ENCODE results near the gene SLC9A6. TPM values are rescaled to one million over a fixed set of nuclear protein-coding genes. Genes with fewer than 3 reads are reported as not detected.

SLC9A6 gene
- total and polyA plus RNA-seq, 7 donors: 1.8 to 16.9 (median 12.5) TPM

- H3K4me1 ChIP-seq: peaks cover 0 to 22% (median 12%) of the 10 kb centered on the region in 4 donors
- DNase-seq: no peak
- no peaks in the 10 kb centered on the region for H3K9me3 ChIP-seq
- no peaks in the 10 kb centered on the region for H3K27me3 ChIP-seq
- peak overlapping the region in 2 of 4 donors; percentile 14 to 84 for H3K27ac ChIP-seq
- intact Hi-C loops (cut with DNase I): no loop called here
- no peaks in the 10 kb centered on the region for H3K36me3 ChIP-seq
- 84 to 97% methylated on average over 1 of the region's 1 CpG for WGBS, 2 donors
- H3K4me3 ChIP-seq: no peak overlapping the region
- TF ChIP-seq, protein P1, sequence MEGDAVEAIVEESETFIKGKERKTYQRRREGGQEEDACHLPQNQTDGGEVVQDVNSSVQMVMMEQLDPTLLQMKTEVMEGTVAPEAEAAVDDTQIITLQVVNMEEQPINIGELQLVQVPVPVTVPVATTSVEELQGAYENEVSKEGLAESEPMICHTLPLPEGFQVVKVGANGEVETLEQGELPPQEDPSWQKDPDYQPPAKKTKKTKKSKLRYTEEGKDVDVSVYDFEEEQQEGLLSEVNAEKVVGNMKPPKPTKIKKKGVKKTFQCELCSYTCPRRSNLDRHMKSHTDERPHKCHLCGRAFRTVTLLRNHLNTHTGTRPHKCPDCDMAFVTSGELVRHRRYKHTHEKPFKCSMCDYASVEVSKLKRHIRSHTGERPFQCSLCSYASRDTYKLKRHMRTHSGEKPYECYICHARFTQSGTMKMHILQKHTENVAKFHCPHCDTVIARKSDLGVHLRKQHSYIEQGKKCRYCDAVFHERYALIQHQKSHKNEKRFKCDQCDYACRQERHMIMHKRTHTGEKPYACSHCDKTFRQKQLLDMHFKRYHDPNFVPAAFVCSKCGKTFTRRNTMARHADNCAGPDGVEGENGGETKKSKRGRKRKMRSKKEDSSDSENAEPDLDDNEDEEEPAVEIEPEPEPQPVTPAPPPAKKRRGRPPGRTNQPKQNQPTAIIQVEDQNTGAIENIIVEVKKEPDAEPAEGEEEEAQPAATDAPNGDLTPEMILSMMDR (IDR thresholded peaks at IDR 0.05): no peak
- TF ChIP-seq POLR2AphosphoS5 (IDR thresholded peaks at IDR 0.05) (no peak), EP300 (IDR thresholded peaks at IDR 0.05) (no peak), POLR2A (IDR thresholded peaks at IDR 0.05) (no peak)
These were observed 50.4 kb downstream of the SLC9A6 start for GRCh38 chrX:136035663-136036062.

GRCh38 chrX:136039485-136039884, 54.2 kb downstream of the SLC9A6 start:
- no peaks in the 10 kb centered on the region for H3K27me3 ChIP-seq
- TF ChIP-seq, protein P1 (IDR thresholded peaks at IDR 0.05): no peak
- TF ChIP-seq POLR2A (IDR thresholded peaks at IDR 0.05) (no peak), POLR2AphosphoS5 (IDR thresholded peaks at IDR 0.05) (no peak), EP300 (IDR thresholded peaks at IDR 0.05) (no peak)
- no peak for DNase-seq
- H3K4me1 ChIP-seq: peaks cover 0 to 5% (median 0%) of the 10 kb centered on the region in 4 donors
- H3K27ac ChIP-seq: no peak overlapping the region
- H3K4me3 ChIP-seq: no peak overlapping the region
- no peaks in the 10 kb centered on the region for H3K36me3 ChIP-seq
- intact Hi-C loops (cut with DNase I): no loop called here
- no peaks in the 10 kb centered on the region for H3K9me3 ChIP-seq

DNA sequence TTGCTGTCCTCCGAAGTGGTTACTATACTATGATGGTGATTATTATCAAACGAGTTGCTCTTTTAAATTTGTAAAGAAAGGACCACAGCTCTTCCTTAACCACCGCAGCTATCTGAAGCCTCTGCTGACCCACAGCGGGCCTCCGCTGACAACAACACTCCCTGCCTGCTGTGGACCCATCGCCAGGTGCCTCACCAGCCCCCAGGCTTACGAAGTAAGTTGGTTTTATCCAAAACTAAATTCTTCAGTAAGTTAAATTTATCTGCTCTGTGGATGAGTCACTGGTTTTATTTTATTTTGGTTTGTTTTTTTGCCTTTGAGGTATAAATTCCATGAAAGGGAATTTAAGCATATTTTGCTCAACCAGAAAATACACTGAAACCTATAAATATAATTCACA, 54.7 kb downstream of the SLC9A6 start:
- H3K4me1 ChIP-seq: peaks cover 0 to 5% (median 0%) of the 10 kb centered on the region in 4 donors
- H3K27ac ChIP-seq: no peak overlapping the region
- H3K4me3 ChIP-seq: no peak overlapping the region
- no peaks in the 10 kb centered on the region for H3K9me3 ChIP-seq
- 89 to 92% methylated on average over 7 of the region's 7 CpGs for WGBS, 2 donors
- no peaks in the 10 kb centered on the region for H3K27me3 ChIP-seq
- intact Hi-C loops (cut with DNase I): no loop called here
- DNase-seq: no peak
- no peaks in the 10 kb centered on the region for H3K36me3 ChIP-seq
- TF ChIP-seq POLR2AphosphoS5 (IDR thresholded peaks at IDR 0.05) (no peak), EP300 (IDR thresholded peaks at IDR 0.05) (no peak), POLR2A (IDR thresholded peaks at IDR 0.05) (no peak)
- TF ChIP-seq, protein P1 (IDR thresholded peaks at IDR 0.05): no peak

DNA sequence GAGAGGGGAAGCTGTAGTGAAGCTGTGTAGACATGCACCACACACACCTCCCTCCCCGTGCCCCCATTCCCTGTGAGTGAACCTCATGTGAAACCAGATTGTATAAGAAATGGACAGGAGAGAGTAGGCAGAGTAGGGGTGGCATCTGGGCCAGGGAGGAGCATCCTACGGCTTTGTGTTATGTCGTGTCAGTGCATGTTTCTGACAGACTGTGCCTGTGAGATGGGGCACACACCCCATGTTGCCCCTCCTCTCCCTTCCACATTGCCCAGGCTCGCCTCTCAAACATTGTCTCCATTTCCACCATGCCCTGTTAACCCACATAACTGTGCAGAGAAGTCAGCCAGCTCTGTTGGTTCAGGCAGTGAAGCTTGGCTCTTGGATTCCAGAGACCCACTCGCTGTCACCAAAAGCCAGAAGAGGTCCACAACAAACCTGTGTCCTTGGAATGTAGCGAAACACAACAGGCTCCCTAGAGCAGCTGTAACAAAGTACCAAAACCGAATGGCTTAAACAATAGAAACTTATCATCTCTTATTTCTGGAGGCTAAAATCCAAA, 56.1 kb downstream of the SLC9A6 start:
- TF ChIP-seq POLR2AphosphoS5 (IDR thresholded peaks at IDR 0.05) (no peak), EP300 (IDR thresholded peaks at IDR 0.05) (no peak), POLR2A (IDR thresholded peaks at IDR 0.05) (no peak)
- TF ChIP-seq, protein P1 (IDR thresholded peaks at IDR 0.05): no peak
- no peaks in the 10 kb centered on the region for H3K9me3 ChIP-seq
- WGBS, 2 donors: 95 to 96% methylated on average over 7 of the region's 7 CpGs
- no peaks in the 10 kb centered on the region for H3K27me3 ChIP-seq
- H3K27ac ChIP-seq: no peak overlapping the region
- no peaks in the 10 kb centered on the region for H3K36me3 ChIP-seq
- intact Hi-C loops (cut with DNase I): no loop called here
- DNase-seq: no peak
- H3K4me1 ChIP-seq: peaks cover 0 to 3% (median 0%) of the 10 kb centered on the region in 4 donors
- H3K4me3 ChIP-seq: no peak overlapping the region

GRCh38 chrX:136045008-136045407, 59.8 kb downstream of the SLC9A6 start:
- H3K36me3 ChIP-seq: no peaks in the 10 kb centered on the region
- WGBS, 2 donors: 80 to 87% methylated on average over 5 of the region's 5 CpGs
- H3K4me3 ChIP-seq: no peak overlapping the region
- H3K27ac ChIP-seq: peak overlapping the region in 1 of 4 donors; percentile 23
- H3K4me1 ChIP-seq: peaks cover 0 to 18% (median 11%) of the 10 kb centered on the region in 4 donors
- no peak for TF ChIP-seq EP300 (IDR thresholded peaks at IDR 0.05)
- TF ChIP-seq POLR2A (IDR thresholded peaks at IDR 0.05): no peak
- TF ChIP-seq, protein P1 (IDR thresholded peaks at IDR 0.05): no peak
- TF ChIP-seq POLR2AphosphoS5 (IDR thresholded peaks at IDR 0.05): no peak
- intact Hi-C loops (cut with DNase I): no loop called here
- no peaks in the 10 kb centered on the region for H3K27me3 ChIP-seq
- DNase-seq: no peak
- no peaks in the 10 kb centered on the region for H3K9me3 ChIP-seq
